Upper lobe of left lung (tissue), 4 donors: ENCODE measurements around the gene CAPN10.

Experiments
- POLR2A ChIP-seq, 4 donors: fragments of 450-650 bp; IDR thresholded peaks; one replicate each; pipeline ENCODE4 v1.5.1; 2016 to 2017; ENCODE audit warnings: antibody characterized with exemption in 4 of 4, mild to moderate bottlenecking in 2 of 4
- TF ChIP-seq, protein P1 (sequence below), 6 experiments: fragments of 450-650 bp in 4 of 6; fragments of 200-600 bp in 2 of 6; sonication (generic) in 2 of 6; IDR thresholded peaks; one replicate each; pipeline ENCODE4 v1.5.1; 2016 to 2019; ENCODE audit warnings: antibody characterized with exemption in 6 of 6

GRCh38 chr2:240567137-240567871 is 19.2 kb upstream of the CAPN10 start:
- TF ChIP-seq, protein P1, sequence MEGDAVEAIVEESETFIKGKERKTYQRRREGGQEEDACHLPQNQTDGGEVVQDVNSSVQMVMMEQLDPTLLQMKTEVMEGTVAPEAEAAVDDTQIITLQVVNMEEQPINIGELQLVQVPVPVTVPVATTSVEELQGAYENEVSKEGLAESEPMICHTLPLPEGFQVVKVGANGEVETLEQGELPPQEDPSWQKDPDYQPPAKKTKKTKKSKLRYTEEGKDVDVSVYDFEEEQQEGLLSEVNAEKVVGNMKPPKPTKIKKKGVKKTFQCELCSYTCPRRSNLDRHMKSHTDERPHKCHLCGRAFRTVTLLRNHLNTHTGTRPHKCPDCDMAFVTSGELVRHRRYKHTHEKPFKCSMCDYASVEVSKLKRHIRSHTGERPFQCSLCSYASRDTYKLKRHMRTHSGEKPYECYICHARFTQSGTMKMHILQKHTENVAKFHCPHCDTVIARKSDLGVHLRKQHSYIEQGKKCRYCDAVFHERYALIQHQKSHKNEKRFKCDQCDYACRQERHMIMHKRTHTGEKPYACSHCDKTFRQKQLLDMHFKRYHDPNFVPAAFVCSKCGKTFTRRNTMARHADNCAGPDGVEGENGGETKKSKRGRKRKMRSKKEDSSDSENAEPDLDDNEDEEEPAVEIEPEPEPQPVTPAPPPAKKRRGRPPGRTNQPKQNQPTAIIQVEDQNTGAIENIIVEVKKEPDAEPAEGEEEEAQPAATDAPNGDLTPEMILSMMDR (IDR thresholded peaks at IDR 0.05), result no peak
- TF ChIP-seq POLR2A (IDR thresholded peaks at IDR 0.05), result peak in 1 of 4 donors; percentile 4
